ENCODE data around the gene NECTIN3. TPM values are rescaled to one million over a fixed set of nuclear protein-coding genes. Genes with fewer than 3 reads are reported as not detected.

The NECTIN3 gene
- total and polyA plus RNA-seq, 2 donors from 2014 or later: 5.0 to 21.2 TPM

- Histone ChIP-seq H3K4me3 (ENCODE audit: low read length in 3 of 3) (no peak overlapping the region), H3K9me3 (ENCODE audit: control insufficient read depth in 2 of 3, insufficient read depth in 1 of 3, low read length in 3 of 3) (no peaks in the 10 kb centered on the region), H3K9ac (ENCODE audit: low read length in 3 of 3) (no peak overlapping the region), H3K27ac (ENCODE audit: low read depth in 2 of 2, low read length in 2 of 2) (no peak overlapping the region), H3K4me1 (ENCODE audit: control insufficient read depth in 2 of 3, insufficient read depth in 2 of 3, low read depth in 1 of 3, low read length in 3 of 3) (no peaks in the 10 kb centered on the region), H3K36me3 (ENCODE audit: control insufficient read depth in 2 of 3, insufficient read depth in 3 of 3, low read length in 3 of 3) (peaks cover 0 to 2% (median 0%) of the 10 kb centered on the region in 3 donors), H3K27me3 (ENCODE audit: control insufficient read depth, insufficient read depth, low read length) (no peaks in the 10 kb centered on the region)
- intact Hi-C loops (cut with DNase I): no loop called here
- FAIRE-seq (no peak), DNase-seq (peak in 2 of 5 donors; percentile 22 to 31)
- TF ChIP-seq CTCF (IDR thresholded peaks at IDR 0.05; ENCODE audit: borderline replicate concordance, extremely low read depth, insufficient read depth): no peak
These were observed 101.8 kb downstream of the NECTIN3 start for GRCh38 chr3:111173328-111173900.

DNA sequence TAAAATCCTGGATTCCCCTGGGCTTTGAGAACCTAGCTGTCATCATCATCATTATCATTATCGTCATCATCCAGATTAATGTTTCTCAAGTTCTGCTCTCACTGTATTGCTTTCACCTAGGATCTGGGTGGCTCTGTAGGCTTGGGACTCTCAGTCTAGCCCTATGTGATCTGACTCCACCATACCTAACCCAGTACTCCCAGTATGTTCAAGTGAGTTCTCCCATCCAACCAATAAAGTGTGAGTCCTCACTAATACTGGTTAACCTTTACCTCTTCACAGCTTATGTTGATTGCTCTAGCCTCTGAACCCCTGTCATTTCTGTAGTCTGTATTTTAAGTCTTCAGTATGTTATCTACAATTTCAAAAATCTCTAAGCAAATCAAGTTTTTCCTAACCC is 102.3 kb downstream of the NECTIN3 start:
- Histone ChIP-seq H3K9ac (ENCODE audit: low read length in 3 of 3) (no peak overlapping the region), H3K9me3 (ENCODE audit: control insufficient read depth in 2 of 3, insufficient read depth in 1 of 3, low read length in 3 of 3) (no peaks in the 10 kb centered on the region), H3K4me1 (ENCODE audit: control insufficient read depth in 2 of 3, insufficient read depth in 2 of 3, low read depth in 1 of 3, low read length in 3 of 3) (no peaks in the 10 kb centered on the region), H3K36me3 (ENCODE audit: control insufficient read depth in 2 of 3, insufficient read depth in 3 of 3, low read length in 3 of 3) (peaks cover 0 to 2% (median 0%) of the 10 kb centered on the region in 3 donors), H3K27ac (ENCODE audit: low read depth in 2 of 2, low read length in 2 of 2) (no peak overlapping the region), H3K27me3 (ENCODE audit: control insufficient read depth, insufficient read depth, low read length) (no peaks in the 10 kb centered on the region), H3K4me3 (ENCODE audit: low read length in 3 of 3) (no peak overlapping the region)
- TF ChIP-seq CTCF (IDR thresholded peaks at IDR 0.05; ENCODE audit: borderline replicate concordance, extremely low read depth, insufficient read depth): no peak
- intact Hi-C loops (cut with DNase I): no loop called here
- DNase-seq (no peak), FAIRE-seq (no peak)

GRCh38 chr3:111190518-111190917 is 118.9 kb downstream of the NECTIN3 start:
- intact Hi-C loops (cut with DNase I): no loop called here
- no peak for DNase-seq
- H3K27ac ChIP-seq (ENCODE audit: low read depth in 2 of 2, low read length in 2 of 2): no peak overlapping the region
- FAIRE-seq: no peak
- no peaks in the 10 kb centered on the region for H3K4me1 ChIP-seq (ENCODE audit: control insufficient read depth in 2 of 3, insufficient read depth in 2 of 3, low read depth in 1 of 3, low read length in 3 of 3)
- no peak for TF ChIP-seq CTCF (IDR thresholded peaks at IDR 0.05; ENCODE audit: borderline replicate concordance, extremely low read depth, insufficient read depth)
- H3K9me3 ChIP-seq (ENCODE audit: control insufficient read depth in 2 of 3, insufficient read depth in 1 of 3, low read length in 3 of 3): no peaks in the 10 kb centered on the region
- no peak overlapping the region for H3K4me3 ChIP-seq (ENCODE audit: low read length in 3 of 3)
- no peaks in the 10 kb centered on the region for H3K27me3 ChIP-seq (ENCODE audit: control insufficient read depth, insufficient read depth, low read length)
- H3K9ac ChIP-seq (ENCODE audit: low read length in 3 of 3): no peak overlapping the region
- H3K36me3 ChIP-seq (ENCODE audit: control insufficient read depth in 2 of 3, insufficient read depth in 3 of 3, low read length in 3 of 3): no peaks in the 10 kb centered on the region

DNA sequence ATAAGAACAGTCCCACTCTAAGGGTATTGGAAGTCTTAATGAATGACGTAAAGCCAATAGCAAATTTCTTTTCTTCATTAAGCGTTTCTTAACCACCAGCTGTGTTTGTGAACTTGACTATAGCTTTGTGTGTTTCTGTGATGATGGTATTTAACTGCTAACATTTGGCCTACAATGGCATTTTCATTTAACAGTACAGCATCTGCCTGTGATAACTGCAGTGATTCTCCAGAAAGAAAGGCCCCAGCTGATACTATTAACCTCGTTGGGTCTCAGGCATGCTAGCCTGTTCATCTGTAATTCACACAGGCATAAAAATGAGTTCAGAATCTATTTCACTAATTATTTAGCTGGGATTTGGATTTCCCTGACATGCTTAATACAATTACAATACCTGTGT is 121.9 kb downstream of the NECTIN3 start:
- H3K36me3 ChIP-seq (ENCODE audit: control insufficient read depth in 2 of 3, insufficient read depth in 3 of 3, low read length in 3 of 3): no peaks in the 10 kb centered on the region
- no peak overlapping the region for H3K4me3 ChIP-seq (ENCODE audit: low read length in 3 of 3)
- H3K9ac ChIP-seq (ENCODE audit: low read length in 3 of 3): no peak overlapping the region
- no peak for TF ChIP-seq CTCF (IDR thresholded peaks at IDR 0.05; ENCODE audit: borderline replicate concordance, extremely low read depth, insufficient read depth)
- no peaks in the 10 kb centered on the region for H3K9me3 ChIP-seq (ENCODE audit: control insufficient read depth in 2 of 3, insufficient read depth in 1 of 3, low read length in 3 of 3)
- H3K27ac ChIP-seq (ENCODE audit: low read depth in 2 of 2, low read length in 2 of 2): no peak overlapping the region
- no peaks in the 10 kb centered on the region for H3K4me1 ChIP-seq (ENCODE audit: control insufficient read depth in 2 of 3, insufficient read depth in 2 of 3, low read depth in 1 of 3, low read length in 3 of 3)
- no peaks in the 10 kb centered on the region for H3K27me3 ChIP-seq (ENCODE audit: control insufficient read depth, insufficient read depth, low read length)
- intact Hi-C loops (cut with DNase I): no loop called here
- FAIRE-seq (no peak), DNase-seq (no peak)

Measured in kidney (tissue), 14 donors.